ENCODE data around the gene TUBGCP4. TPM values are rescaled to one million over a fixed set of nuclear protein-coding genes. Genes with fewer than 3 reads are reported as not detected.

TUBGCP4 gene
- total and polyA plus RNA-seq, 12 donors = 5.0 to 14.9 (median 11.9) TPM

- peak in 1 of 9 donors; percentile 6 for TF ChIP-seq CTCF (IDR thresholded peaks at IDR 0.05)
- ATAC-seq (peak; percentile 96 to 98 (median 98)), DNase-seq (peak; percentile 91 to 95)
- Histone ChIP-seq H3K4me1 (peaks cover 4 to 50% (median 33%) of the 10 kb centered on the region in 9 donors), H3K27ac (peak within 1 kb of the TSS; percentile 72 to 98 (median 94)), H3K4me3 (peak within 1 kb of the TSS; percentile 58 to 87 (median 77)), H3K36me3 (peaks cover 0 to 25% (median 6%) of the 10 kb centered on the region in 9 donors), H3K27me3 (no peaks in the 10 kb centered on the region), H3K9me3 (no peaks in the 10 kb centered on the region)
- WGBS, 2 donors = 0% methylated on average over 86 of the region's 86 CpGs
- intact Hi-C loops (cut with DNase I) = loop anchor here in 3 of 10 donors (5.0 kb wide), 3 partner anchors 37 to 223 kb away; partner anchors contain the start of genes TUBGCP4 (in 1 of the 3), UBR1 (in 1 of the 3) and ZSCAN29 (in 1 of the 3)
Measured at GRCh38 chr15:43329960-43330779, 40.7 kb upstream of the TUBGCP4 start, which contains the start of gene LCMT2. Gene LCMT2, minus strand, starts transcription at chr15:43330573. Its CDS starts 84 bp downstream, at chr15:43330489.

GRCh38 chr15:43330780-43331087 lies 40.2 kb upstream of the TUBGCP4 start:
- ATAC-seq (peak in 1 of 8 donors; percentile 2), DNase-seq (no peak)
- Histone ChIP-seq H3K9me3 (no peaks in the 10 kb centered on the region), H3K4me1 (peaks cover 4 to 44% (median 31%) of the 10 kb centered on the region in 9 donors), H3K4me3 (peak overlapping the region; percentile 58 to 87 (median 77)), H3K36me3 (peaks cover 0 to 31% (median 6%) of the 10 kb centered on the region in 9 donors), H3K27ac (peak overlapping the region; percentile 72 to 98 (median 94)), H3K27me3 (no peaks in the 10 kb centered on the region)
- WGBS, 2 donors = 4 to 5% methylated on average over 7 of the region's 7 CpGs
- TF ChIP-seq CTCF (IDR thresholded peaks at IDR 0.05) = no peak
- intact Hi-C loops (cut with DNase I) = loop anchor here in 3 of 10 donors (5.0 kb wide), 3 partner anchors 37 to 223 kb away; partner anchors contain the start of genes TUBGCP4 (in 1 of the 3), UBR1 (in 1 of the 3) and ZSCAN29 (in 1 of the 3)

- Histone ChIP-seq H3K36me3 (peaks cover 0 to 100% (median 48%) of the 10 kb centered on the region in 9 donors), H3K27ac (no peak overlapping the region), H3K4me1 (no peaks in the 10 kb centered on the region), H3K9me3 (no peaks in the 10 kb centered on the region), H3K27me3 (no peaks in the 10 kb centered on the region), H3K4me3 (no peak overlapping the region)
- intact Hi-C loops (cut with DNase I) = no loop called here
- 93 to 98% methylated on average over 2 of the region's 2 CpGs for WGBS, 2 donors
- no peak for DNase-seq
- ATAC-seq = no peak
- TF ChIP-seq CTCF (IDR thresholded peaks at IDR 0.05) = no peak
Measured at GRCh38 chr15:43346305-43346704, 24.6 kb upstream of the TUBGCP4 start.

GRCh38 chr15:43347114-43347513 lies 23.8 kb upstream of the TUBGCP4 start:
- TF ChIP-seq CTCF (IDR thresholded peaks at IDR 0.05) = no peak
- Histone ChIP-seq H3K27me3 (no peaks in the 10 kb centered on the region), H3K9me3 (no peaks in the 10 kb centered on the region), H3K4me3 (no peak overlapping the region), H3K36me3 (peaks cover 0 to 100% (median 55%) of the 10 kb centered on the region in 9 donors), H3K27ac (no peak overlapping the region), H3K4me1 (peaks cover 0 to 1% (median 0%) of the 10 kb centered on the region in 9 donors)
- 86% methylated on average over 3 of the region's 3 CpGs for WGBS, 2 donors
- ATAC-seq (no peak), DNase-seq (no peak)
- intact Hi-C loops (cut with DNase I) = no loop called here

All from heart right ventricle (tissue), 16 donors.